Stimulated activated CD8-positive, alpha-beta memory T cell treated with anti-CD3 and anti-CD28 coated beads, Interleukin-12 subunit alpha, Interleukin-12 subunit beta, amount 100 ng/mL, for 4 hours (primary cell): Measurements from ENCODE around the gene PPP1R14C.

Experiments
- DNase-seq: peaks from one replicate; pipeline ENCODE4 v3.0.0-alpha.2; 2020; ENCODE audit warnings: low read depth

Gene PPP1R14C

DNA sequence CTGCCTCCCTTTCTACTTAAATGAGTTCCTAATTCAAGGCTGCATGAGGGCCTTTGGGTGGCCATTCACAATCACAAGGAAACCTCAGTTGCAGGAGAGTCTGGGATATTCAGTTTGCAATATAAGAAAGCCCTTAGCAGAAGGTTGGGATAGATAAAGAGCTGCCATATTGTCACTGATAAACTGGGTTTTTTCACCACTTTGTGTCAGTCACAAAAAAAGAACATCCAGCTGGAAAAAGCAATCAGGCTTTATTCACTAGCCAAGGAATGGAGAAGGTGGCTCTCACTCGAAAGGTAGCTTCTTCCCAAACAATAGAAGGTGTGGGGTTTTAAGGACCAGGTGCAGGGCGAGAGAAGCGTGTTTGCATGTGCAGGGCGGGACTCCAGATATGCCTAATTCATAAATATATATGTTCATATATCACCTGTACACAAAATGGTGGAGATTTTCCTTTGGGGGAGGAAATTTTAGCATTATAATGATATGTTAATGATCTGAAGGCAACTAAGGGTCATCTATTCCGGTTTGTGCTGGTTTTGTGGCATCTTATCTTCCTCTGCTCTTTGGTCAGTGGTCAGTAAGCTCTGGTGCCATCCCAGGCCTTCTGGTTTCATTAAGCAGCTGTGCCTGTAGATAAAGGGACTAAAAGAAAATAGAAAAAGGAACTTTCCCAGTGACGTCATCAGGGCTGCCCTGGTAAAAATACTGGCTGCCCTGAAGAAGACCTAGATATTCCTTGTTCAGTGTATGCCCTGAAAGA is 128.8 kb downstream of the PPP1R14C start:
- DNase-seq: no peak

DNA sequence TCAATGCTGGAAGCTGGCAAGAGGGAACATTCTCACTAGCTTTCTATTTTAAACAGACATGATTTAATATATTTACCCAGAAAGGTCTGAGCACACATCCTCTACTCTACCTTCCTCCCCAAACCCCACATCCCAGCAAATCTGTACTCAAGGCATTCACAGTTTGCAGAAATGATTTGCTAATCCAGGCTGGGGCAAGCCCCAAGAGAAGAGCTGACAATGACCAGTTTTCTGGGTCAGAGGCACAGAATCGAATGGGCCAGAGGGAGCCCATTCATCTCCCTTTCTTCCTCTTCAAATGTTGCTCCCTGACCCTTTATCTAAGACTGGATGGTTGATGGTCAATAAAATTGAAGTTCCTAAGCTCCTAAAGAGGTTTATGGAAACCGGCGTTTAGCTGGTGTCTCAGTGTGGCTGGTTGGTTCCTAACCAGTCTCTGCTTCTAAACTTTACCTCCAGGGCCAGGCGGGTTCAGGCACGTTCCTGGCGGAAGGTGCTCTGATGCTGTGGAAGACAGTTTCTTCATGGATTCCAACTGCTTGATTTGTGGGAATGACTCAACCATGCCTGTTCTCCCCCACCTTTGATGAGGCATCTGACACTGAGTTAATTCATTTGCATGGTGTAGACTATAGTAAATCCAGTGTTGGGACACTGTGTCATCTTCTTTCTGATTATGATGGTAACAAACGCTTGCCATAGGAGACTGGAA is 129.6 kb downstream of the PPP1R14C start:
- DNase-seq: no peak

DNA sequence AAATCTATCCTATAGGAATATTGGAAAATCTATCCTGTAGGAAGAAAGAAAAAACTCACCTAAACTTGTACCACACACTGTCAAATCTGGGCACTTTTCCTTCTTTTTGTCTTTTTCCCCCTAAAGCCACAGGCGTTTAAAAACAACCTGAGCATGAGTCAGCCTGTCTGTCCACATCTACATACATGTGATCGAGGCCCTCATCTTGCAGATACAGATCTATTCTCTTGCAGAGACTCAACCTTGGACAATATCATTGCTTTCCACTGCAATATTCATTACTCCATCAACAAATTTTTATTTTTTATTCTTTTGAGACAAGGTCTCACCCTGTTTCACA is 130.1 kb downstream of the PPP1R14C start:
- no peak for DNase-seq

DNA sequence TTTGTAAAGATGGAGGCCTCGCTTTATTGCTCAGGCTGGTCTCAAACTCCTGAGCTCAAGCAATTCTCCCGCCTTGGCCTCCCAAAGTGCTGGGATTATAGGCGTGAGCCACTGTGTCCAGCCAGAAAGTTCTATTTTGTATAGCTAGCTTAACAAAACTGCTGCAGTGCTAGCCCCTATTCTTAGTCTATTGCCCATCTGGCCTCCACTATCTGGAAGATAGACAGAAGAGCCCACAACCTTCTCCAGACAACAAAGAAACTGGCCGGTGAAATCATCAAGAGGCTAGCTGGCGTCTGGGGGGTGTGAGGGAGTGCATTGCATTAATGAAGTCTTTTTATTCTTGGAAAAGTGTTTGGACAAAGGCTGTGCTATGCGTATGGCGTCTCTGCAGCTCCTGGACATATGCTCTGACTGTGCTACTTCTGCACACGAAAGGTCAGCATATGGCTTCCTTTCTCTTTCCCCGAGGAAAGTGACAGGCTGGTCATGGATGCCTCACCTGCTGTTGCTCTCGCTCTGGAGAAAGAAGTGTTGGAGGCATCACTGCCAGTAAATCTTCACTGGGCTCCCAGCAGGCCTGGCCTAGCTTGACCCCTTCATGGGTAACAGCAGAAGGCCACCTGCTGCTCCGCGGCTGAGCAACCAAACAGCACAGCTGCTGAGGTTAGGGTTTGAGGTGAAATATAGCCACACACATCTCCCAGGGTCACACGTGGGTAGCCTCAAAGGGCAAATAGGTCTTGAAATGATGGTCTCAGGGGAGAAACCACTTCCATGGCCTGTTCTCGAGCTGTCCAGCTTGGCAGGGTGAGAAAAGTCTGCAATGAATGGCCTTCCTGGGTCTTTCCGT is 130.8 kb downstream of the PPP1R14C start:
- DNase-seq: no peak

DNA sequence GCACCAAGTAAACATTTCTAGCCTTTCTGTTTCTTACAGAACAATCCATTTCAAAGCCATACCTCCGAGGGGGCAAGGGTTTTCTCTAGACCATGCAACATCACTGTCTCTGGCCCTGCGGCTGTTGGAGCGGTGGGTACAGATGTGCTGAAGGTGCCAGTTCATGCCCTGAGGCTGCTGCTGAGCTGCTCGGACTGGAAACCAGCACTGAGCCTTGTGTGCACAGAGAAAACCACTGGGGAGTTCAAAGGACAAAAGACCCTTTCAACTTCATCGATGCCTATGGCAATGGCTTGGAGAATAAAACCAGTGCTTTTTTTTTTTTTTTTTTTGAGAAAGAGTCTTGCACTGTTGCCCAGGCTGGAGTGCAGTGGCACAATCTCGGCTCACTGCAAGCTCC is 132.6 kb downstream of the PPP1R14C start:
- DNase-seq: no peak

DNA sequence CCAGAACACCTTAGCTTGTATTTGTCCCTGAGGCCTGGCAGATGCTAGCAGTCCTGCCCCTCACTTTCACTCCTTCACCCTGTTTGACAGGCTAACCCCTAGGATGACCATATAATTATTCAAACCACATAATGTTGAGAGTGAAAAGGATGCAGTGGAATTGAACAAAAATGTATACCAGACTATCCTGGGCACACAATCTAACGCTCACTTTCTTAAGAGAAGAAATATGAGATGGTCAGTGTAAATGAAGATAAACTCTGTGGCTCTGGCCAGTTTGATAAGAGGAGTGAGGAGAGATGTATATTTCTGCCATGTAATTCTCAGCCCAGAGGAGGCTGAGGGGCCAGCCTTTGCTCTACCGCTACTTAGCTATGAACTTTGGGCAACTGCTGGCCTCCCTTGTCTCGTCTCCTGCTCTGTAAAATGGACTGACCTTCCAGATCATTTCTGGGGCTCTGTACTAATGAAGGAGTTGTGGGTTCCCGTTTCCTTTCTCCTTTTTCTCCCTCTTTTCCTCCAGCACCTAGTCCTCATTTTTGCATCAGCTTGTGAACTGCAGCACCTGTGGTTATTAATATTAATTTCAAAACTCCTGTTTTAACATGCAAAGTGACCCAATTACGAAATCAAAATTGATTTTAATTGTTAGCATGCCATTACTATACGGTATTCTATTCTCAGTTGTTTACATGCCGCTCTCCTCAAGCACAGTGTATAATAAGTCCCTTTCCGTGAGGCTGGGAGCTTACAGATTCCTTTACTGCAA is 133.5 kb downstream of the PPP1R14C start:
- no peak for DNase-seq

DNA sequence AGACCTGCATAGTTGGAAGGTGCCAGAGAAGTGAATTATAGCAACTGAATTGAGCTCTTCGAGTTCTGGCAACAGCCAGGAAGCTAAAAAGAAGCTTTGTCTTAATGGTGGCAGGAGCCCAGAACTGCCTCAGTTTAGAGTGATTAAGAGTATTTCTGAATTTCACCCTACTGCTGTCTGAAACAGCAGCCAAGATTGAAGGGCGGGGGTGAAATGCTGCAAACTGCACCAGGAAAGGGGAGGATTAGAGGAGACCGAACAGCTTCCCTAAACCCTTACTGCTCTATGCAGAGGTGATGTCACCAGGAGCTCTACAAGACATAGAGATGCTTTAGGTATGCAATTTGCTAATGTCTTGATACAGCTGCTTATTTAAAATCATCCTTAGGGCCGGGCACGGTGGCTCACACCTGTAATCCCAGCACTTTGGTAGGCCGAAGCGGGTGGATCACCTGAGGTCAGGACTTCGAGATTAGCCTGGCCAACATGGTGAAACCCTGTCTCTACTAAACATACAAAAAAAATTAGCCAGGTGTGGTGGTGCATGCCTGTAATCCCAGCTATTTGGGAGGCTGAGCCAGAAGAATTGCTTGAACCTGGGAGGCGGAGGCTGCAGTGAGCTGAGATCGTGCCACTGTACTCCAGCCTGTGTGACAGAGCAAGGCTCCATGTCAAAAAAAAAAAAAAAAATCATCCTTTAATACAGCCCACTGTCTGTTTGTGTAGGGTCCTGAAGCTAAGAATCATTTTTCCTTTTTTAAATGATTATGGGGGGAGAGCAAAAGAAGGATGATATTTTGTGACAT is 134.3 kb downstream of the PPP1R14C start:
- no peak for DNase-seq

DNA sequence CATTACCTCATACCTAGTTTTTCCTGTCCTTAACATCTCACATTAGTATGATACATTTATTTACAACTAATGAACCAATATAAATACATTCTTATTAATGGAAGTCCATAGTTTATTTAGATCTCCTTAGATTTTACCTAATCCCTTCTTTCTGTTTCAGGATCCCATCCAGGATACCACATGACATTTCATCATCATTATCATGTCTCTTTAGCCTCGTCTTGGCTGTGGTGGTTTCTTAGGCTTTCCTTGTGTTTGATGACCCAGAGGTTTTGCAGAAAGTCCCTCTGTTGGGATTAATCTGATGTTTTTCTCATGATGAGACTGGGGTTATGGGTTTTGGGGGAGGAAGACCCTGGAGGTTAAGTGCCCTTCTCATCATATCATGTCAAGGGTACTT is 136.7 kb downstream of the PPP1R14C start:
- DNase-seq: no peak

DNA sequence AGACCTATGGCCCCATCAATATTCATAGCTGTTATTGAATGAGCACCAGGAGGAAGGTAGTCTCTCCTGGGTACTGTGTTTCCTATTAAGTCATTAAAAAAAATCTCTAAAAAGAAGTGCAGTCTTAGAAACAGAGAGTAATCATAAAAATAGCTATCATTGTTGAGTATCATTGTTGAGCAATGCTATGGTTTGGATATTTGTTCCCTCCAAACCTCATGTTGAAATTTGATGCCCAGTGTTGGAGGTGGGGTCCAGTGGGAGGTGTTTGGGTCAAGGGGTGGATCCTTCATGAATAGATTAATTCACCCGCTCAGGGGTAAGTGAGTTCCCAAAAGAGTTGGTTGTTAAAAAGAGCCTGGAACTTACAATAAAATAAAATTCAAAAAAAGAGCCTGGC is 137.9 kb downstream of the PPP1R14C start:
- DNase-seq: no peak

DNA sequence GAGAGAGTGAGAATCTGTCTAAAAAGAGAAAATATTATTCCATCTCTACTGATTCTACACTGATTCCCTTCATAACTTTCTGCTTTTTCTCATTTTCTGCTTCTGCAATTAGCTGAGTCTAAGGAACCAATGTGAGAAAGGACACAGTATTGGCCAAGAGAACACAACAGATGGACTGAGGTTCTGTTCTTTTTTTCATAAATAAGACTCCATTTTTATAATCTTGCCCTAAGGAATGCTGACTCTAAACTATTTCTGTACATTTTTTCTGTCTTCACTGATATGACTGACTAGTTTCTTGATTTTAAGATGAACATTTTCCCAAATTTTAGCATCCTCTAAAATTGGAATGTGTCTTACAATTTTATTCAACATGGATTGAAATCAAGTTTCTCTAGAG is 138.9 kb downstream of the PPP1R14C start:
- no peak for DNase-seq

DNA sequence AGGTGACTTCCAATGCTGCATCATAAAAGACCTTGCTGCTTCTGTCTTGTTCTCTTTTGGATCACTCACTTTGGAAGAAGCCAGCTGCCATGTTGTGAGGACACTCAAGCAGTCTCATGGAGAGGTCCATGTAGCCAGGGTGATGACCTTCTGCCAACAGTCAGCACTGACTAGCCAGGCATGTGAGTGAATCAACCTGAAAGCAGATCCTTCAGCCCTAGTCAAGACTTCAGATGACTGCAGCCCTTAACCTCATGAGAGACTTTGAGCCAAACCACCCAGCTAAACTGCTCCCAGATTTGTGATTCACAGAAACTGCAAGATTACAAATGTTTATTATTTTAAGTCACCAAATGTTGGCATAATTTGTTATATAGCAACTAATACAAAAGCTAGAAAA is 140.0 kb downstream of the PPP1R14C start:
- no peak for DNase-seq

DNA sequence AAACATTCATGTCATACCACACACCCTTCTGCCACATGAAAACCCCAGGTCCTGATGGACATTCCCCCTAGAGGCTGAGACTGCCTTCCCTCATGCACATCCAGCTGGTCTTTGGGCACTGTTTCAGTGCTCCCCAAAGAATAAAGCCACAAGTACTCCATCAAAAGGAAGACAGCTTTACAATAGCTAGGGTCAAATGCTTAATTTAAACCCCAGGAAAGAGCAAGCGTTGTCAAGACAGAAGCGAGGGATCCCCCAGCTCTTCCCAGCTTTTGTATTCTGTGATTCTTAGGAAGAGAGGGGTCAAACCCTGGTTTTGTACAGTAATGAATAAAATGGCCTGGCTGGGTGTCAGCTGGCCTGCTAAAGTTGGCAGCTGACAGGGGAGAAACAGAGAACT is 143.6 kb downstream of the PPP1R14C start:
- DNase-seq: no peak

DNA sequence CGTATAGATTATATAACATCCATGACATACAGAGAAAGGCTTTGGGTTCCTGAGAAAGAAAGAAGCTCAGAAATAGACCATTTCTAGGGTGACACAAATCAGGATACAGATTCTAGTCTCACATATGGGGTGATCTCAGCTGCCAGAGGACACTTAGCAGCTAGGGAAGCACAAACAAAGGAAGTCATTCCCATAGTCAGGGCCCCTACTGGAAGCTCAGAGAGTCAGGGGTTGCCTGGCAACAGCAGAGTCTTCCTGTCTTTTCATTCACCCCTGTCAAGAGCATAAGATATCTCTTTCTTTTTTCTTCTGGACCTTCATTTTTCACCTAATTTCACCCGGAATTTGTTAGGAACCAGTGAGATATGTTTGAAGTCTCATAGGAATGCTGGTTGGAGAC is 144.1 kb downstream of the PPP1R14C start:
- DNase-seq: no peak

DNA sequence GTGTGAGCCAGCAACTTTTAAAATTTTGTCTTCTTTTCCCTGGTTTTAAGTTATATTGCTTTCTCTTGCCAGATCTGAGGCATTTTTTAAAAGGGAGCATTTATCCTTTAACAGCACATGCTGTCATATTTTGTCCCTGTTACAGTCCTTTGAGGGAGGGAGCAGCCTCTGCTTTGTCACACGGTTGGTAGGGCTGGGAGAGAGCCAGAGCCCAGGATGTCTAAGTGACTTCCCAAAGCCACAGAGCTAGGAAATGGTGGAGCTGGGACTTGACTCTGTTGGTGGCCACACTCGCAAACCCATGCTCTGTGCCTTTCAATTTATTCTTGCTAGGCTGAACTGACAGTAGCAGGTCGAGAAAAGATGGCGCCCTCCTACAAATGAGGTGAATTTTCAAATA is 145.6 kb downstream of the PPP1R14C start:
- no peak for DNase-seq

DNA sequence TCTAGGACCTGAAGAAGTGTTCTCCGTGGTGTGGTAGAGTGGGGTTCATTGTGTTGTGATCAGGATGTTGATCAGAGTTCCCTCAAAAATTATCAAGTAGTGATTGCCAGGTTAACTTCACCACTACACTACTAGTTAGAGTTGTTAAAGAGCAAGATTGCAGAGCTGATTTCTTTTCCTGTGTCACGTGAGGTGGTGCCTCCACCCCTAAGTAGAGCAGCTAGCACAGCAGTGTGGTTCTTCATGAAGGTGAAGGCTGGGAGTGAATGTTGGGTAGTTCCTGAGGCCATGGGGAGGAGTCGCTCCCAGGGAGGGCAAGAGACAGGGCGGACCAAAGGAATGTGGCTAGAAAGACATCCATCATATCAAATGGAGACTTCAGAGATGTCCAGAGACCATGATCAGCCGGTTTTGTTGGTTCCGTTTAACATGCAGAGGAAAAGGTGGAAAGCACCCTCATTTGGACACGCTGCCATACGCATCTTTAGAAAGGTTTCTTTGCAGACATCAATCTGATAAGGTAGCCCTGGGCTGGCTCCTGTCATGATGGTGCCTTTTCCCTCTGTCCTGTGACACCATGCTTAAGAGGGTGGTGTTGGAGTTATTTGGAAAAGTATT is 146.7 kb downstream of the PPP1R14C start:
- no peak for DNase-seq

DNA sequence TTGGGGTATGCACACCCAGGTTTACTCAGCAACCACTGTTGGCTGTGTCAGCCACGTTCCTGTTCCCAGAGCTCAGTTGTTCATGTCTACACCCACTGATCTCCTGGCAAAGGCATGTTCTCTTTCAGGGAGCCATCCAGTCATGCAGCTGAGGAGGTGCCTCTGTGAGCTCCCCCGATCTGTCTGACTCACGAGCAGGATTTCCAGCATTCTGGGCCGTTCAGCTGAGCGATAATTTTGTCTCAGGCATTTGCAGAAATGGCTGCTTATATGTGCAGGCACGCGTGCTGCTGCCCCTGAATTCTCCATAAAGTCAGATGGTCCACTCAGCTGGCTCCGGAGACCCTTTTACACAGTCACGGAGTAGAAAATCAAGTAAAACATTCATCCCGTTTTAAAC is 147.6 kb downstream of the PPP1R14C start:
- DNase-seq: no peak

DNA sequence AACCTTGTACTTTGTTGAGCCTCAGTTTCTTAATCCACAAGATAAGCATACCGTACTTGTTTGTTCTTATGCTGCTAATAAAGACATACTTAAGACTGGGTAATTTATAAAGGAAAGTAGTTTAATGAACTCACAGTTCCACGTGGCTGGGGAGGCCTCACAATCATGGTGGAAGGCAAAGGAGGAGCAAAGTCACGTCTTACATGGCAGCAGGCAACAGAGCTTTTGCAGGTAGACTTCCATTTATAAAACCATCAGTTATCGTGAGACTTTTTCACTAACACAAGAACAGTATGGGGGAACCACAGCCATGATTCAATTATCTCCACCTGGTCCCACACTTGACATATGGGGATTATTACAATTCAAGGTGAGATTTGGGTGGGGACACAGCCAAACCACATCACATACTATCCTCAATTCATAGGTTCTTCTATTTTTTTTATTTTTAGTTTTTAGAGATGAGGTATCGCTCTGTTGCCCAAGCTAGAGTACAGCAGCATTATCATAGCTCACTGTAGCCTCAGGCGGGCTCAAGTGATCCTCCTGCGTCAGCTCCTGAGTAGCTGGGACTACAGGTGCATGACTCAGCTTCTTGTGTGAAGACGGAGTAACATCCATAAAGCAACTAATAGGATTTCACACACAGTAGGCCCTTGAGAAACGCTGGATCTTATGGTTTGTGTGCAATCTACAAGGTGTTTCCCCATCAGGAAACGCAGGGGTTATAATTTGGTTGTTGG is 149.3 kb downstream of the PPP1R14C start:
- no peak for DNase-seq

DNA sequence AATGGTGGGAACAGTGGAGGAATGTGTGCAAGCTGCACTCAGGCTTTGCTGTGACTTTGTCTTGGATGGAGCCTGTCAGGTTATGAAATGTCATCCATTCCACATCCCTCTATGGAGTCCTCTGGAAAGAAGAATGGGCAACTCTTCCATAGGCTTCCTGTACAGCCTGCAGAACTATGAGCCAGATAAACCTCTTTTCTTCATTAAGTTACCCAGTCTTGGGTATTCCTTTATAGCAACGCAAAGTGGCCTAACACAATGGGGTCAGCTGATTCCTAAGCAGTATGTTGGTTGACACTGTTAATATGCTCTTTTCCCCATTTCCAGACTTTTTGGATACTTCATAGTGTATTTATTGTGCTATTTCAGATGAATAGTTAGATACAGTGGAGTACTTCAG is 150.2 kb downstream of the PPP1R14C start:
- no peak for DNase-seq

DNA sequence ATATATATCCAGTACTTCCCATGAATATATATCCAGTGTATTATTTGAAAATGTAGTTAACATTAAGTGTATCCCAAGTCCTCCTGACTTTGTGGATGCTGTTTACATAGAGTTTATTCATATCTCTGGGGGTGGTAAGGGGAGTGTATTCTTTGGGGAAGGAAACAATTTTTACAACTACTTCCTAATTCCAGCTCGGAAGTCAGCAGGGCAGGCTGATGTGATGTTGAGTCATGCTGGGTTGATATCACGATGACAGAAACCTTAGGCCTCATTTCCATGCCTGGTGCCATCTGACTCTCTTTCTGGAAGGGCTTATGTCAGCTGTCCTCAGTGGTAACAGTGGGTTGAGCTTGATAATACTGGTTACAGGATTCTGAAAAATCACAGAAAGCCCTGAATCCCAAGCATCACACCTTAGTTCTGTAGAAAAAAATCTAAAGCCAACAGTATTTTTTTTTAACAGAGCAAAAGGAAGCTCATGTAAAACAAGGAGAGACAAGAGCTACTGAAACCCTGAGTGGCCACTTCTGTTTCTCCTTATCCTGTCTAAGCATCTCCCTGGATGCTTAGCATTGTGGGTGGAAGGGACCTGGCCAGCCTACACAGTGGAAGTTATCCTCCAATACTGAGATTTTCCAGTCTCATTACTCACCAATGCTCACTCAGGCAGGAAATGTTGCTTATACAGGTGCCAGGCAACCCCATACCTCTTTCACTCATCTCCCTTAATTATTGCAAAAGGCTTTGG is 150.8 kb downstream of the PPP1R14C start:
- DNase-seq: no peak
